HepG2 (cell line): ENCODE results near the gene APBA3. TPM values are rescaled to one million over a fixed set of nuclear protein-coding genes. Genes with fewer than 3 reads are reported as not detected.

Source experiments
- AGO2 ChIP-seq: fragments of 200-400 bp; formaldehyde crosslinking; optimal IDR thresholded peaks from 2 replicates; pipeline ENCODE3; 2017; ENCODE audit warnings: mild to moderate bottlenecking, low read depth, low read length, moderate library complexity
- ATF7 ChIP-seq, 2 experiments: fragments of 450-650 bp in 1 of 2; sonication (generic) in 1 of 2; formaldehyde crosslinking in 1 of 2; IDR thresholded peaks; 2 replicates each; pipeline versions ENCODE4 v1.4.0 to v1.6.1; 2016 to 2020; ENCODE audit warnings: antibody characterized with exemption in 1 of 2, mild to moderate bottlenecking in 1 of 2, missing genetic modification reagents in 1 of 2
- ELF1 ChIP-seq: sonication (generic); formaldehyde crosslinking; IDR thresholded peaks from 2 replicates; pipeline ENCODE4 v1.4.0; 2020; ENCODE audit warnings: missing genetic modification reagents
- FOXP4 ChIP-seq: sonication (generic); formaldehyde crosslinking; IDR thresholded peaks from 2 replicates; pipeline ENCODE4 v1.4.0; 2020; ENCODE audit warnings: missing genetic modification reagents
- HDAC6 ChIP-seq: fragments of 200-600 bp; sonication (generic); IDR thresholded peaks from 2 replicates; pipeline ENCODE4 v1.7.0; 2017; ENCODE audit warnings: mild to moderate bottlenecking, antibody characterized with exemption, low read length, low read depth
- NR3C1 ChIP-seq: sonication (generic); formaldehyde crosslinking; IDR thresholded peaks from 2 replicates; pipeline ENCODE4 v1.4.0; 2020; ENCODE audit warnings: missing genetic modification reagents
- PHF20 ChIP-seq: sonication (generic); formaldehyde crosslinking; IDR thresholded peaks from 2 replicates; pipeline ENCODE4 v1.5.0; 2020; ENCODE audit warnings: mild to moderate bottlenecking, missing genetic modification reagents
- SETDB1 ChIP-seq: sonication (generic); formaldehyde crosslinking; IDR thresholded peaks from 2 replicates; pipeline ENCODE4 v1.5.1; 2020; ENCODE audit warnings: missing genetic modification reagents, mild to moderate bottlenecking, borderline replicate concordance
- TAF1 ChIP-seq: sonication (generic); formaldehyde crosslinking; IDR thresholded peaks from 2 replicates; pipeline ENCODE4 v1.4.0; 2020; ENCODE audit warnings: missing genetic modification reagents
- TCF7 ChIP-seq: sonication (generic); IDR thresholded peaks from 2 replicates; pipeline ENCODE4 v1.6.1; 2016; ENCODE audit warnings: antibody characterized with exemption, low read depth
- U2AF1 ChIP-seq: fragments of 200-400 bp; formaldehyde crosslinking; optimal IDR thresholded peaks from 2 replicates; pipeline ENCODE3; 2017; ENCODE audit warnings: mild to moderate bottlenecking, low read depth, low read length
- ZNF512 ChIP-seq: sonication (generic); formaldehyde crosslinking; IDR thresholded peaks from 2 replicates; pipeline ENCODE4 v1.4.0; 2020; ENCODE audit warnings: mild to moderate bottlenecking, missing genetic modification reagents
- ZSCAN31 ChIP-seq: sonication (generic); formaldehyde crosslinking; IDR thresholded peaks from 2 replicates; pipeline ENCODE4 v1.5.0; 2020; ENCODE audit warnings: low read depth, mild to moderate bottlenecking, missing genetic modification reagents
- polyA plus RNA-seq, 8 experiments: library from polyadenylated mRNA; depleted of rRNA in 3 of 8; stranded (reverse) in 7 of 8; unstranded in 1 of 8; fragments of >200 nt; fragmentation: Illumina TruSeq in 4 of 8; extraction: Trizol in 4 of 8; gene quantifications; 2 replicates each; pipeline versions ENCODE4 v1.2.1 to v1.2.3, GENCODE V29; 2011 to 2016; ENCODE audit warnings: low read depth in 4 of 8, missing spikeins in 1 of 8, mixed read lengths in 1 of 8; ENCODE audit not compliant: insufficient read depth in 1 of 8
- total RNA-seq, 5 experiments: library from RNA; depleted of rRNA; stranded (reverse); fragments of >200 nt; fragmentation: Illumina TruSeq; extraction: Trizol; gene quantifications; 2 replicates each; pipeline ENCODE4 v1.2.3, GENCODE V29; 2016; ENCODE audit warnings: low read depth in 1 of 5
- TF ChIP-seq, protein P1 (sequence below): sonication (generic); formaldehyde crosslinking; IDR thresholded peaks from 2 replicates; pipeline ENCODE4 v1.4.0; 2020; ENCODE audit warnings: missing genetic modification reagents
- TF ChIP-seq, protein P2 (sequence below): sonication (generic); formaldehyde crosslinking; IDR thresholded peaks from 2 replicates; pipeline ENCODE4 v1.5.1; 2020; ENCODE audit warnings: mild to moderate bottlenecking, missing genetic modification reagents, moderate library complexity
- TF ChIP-seq, protein P3 (sequence below): sonication (generic); formaldehyde crosslinking; IDR thresholded peaks from 2 replicates; pipeline ENCODE4 v1.4.0; 2020; ENCODE audit warnings: mild to moderate bottlenecking, low read depth, missing genetic modification reagents

The APBA3 gene
- total and polyA plus RNA-seq, 2 of the 13 experiments (the other 11 are each of a cell fraction or from before 2014, with no cell fraction given): 14.2 to 14.3 TPM

DNA sequence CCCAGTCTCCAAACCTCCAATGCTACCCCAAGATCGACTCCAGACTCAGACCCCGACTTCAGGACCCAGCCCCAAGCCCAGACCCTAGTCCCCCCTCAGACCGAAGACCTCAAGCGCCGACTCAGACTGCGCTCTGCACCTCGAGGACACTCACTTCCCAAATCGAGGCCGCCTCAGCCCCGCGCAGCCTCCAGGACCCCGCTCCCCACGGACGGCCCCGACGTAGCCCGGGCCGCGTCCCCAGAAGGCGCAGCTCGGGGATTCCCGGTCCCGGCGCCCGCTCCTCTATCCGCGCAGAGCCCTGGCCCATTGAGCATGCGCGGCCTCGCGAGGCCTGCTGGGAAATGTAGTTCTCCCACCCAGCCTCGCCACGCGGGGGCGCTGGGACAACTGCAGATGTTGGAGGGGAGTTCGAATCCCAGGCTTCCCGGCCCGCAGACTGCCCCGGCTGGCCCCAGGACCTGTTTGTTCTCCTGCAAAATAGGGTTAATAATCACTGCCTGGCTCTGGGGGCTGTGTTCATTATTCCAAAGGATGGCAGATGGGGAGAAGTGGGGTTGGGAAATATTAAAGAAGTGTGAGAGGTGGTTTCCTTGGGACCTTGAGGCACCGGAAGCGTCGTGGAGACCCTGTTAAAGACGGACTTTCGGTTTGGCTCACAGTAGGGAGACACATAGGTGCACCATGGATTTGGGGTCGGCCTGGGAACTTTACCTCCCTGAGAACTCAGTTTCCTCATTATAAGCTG, at the start of gene APBA3 (continued):
- TF ChIP-seq ZNF512 (CRISPR knock-in tag): no peak
- TF ChIP-seq, protein P1, sequence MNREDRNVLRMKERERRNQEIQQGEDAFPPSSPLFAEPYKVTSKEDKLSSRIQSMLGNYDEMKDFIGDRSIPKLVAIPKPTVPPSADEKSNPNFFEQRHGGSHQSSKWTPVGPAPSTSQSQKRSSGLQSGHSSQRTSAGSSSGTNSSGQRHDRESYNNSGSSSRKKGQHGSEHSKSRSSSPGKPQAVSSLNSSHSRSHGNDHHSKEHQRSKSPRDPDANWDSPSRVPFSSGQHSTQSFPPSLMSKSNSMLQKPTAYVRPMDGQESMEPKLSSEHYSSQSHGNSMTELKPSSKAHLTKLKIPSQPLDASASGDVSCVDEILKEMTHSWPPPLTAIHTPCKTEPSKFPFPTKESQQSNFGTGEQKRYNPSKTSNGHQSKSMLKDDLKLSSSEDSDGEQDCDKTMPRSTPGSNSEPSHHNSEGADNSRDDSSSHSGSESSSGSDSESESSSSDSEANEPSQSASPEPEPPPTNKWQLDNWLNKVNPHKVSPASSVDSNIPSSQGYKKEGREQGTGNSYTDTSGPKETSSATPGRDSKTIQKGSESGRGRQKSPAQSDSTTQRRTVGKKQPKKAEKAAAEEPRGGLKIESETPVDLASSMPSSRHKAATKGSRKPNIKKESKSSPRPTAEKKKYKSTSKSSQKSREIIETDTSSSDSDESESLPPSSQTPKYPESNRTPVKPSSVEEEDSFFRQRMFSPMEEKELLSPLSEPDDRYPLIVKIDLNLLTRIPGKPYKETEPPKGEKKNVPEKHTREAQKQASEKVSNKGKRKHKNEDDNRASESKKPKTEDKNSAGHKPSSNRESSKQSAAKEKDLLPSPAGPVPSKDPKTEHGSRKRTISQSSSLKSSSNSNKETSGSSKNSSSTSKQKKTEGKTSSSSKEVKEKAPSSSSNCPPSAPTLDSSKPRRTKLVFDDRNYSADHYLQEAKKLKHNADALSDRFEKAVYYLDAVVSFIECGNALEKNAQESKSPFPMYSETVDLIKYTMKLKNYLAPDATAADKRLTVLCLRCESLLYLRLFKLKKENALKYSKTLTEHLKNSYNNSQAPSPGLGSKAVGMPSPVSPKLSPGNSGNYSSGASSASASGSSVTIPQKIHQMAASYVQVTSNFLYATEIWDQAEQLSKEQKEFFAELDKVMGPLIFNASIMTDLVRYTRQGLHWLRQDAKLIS: no peak
- TF ChIP-seq U2AF1: peak; percentile 58
- TF ChIP-seq, protein P2, sequence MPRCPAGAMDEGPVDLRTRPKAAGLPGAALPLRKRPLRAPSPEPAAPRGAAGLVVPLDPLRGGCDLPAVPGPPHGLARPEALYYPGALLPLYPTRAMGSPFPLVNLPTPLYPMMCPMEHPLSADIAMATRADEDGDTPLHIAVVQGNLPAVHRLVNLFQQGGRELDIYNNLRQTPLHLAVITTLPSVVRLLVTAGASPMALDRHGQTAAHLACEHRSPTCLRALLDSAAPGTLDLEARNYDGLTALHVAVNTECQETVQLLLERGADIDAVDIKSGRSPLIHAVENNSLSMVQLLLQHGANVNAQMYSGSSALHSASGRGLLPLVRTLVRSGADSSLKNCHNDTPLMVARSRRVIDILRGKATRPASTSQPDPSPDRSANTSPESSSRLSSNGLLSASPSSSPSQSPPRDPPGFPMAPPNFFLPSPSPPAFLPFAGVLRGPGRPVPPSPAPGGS (CRISPR knock-in tag): no peak
- TF ChIP-seq, protein P3, sequence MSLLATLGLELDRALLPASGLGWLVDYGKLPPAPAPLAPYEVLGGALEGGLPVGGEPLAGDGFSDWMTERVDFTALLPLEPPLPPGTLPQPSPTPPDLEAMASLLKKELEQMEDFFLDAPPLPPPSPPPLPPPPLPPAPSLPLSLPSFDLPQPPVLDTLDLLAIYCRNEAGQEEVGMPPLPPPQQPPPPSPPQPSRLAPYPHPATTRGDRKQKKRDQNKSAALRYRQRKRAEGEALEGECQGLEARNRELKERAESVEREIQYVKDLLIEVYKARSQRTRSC (CRISPR knock-in tag): no peak
- TF ChIP-seq TCF7: no peak
- TF ChIP-seq ZSCAN31 (CRISPR knock-in tag): peak; percentile 63; the same call in 1 of the 2 replicates
- no peak for TF ChIP-seq HDAC6
- peak; percentile 81; the same call in 1 of the 2 replicates for TF ChIP-seq TAF1 (CRISPR knock-in tag)
- no peak for TF ChIP-seq ATF7 (IDR thresholded peaks at IDR 0.05)
- no peak for TF ChIP-seq ATF7 (CRISPR knock-in tag; IDR thresholded peaks at IDR 0.05)
- TF ChIP-seq FOXP4: peak; percentile 53; the same call in 1 of the 2 replicates
- TF ChIP-seq PHF20: peak; percentile 63
- TF ChIP-seq NR3C1 (CRISPR knock-in tag): no peak
- TF ChIP-seq SETDB1 (CRISPR knock-in tag): 0 out of 2 replicates have a peak, but pooled peaks have one; percentile 43
- TF ChIP-seq AGO2: peak; percentile 27
- TF ChIP-seq ELF1: peak; percentile 76
